ENCODE data around the gene IFT81.

DNA sequence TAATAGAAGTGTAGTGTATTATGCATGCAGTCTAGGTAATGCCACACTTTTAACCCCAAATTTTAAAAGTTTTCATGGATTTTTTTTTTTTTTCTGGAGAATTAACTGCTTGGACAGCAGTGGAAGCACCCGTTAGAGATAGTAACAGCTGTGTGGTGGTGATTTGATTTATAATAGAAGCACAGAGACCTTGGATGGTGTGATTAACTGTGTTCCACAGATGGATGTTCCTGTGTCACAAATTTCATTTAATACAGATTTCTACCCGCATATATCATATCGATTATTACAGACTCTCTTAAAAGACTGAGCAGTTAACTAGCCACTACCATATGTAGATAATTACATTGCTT, 47.0 kb downstream of the IFT81 start:
- TF ChIP-seq POLR2AphosphoS5 (IDR thresholded peaks at IDR 0.05) = no peak
- TF ChIP-seq POLR2A (IDR thresholded peaks at IDR 0.05) = no peak

Measured in stomach (tissue), 4 donors.